Stomach (tissue), 4 donors: ENCODE measurements around the gene RPTOR.

ENCODE experiments used
- CTCF ChIP-seq, 7 experiments: fragments of 450-650 bp in 4 of 7; fragments of 200-600 bp in 3 of 7; sonication (generic) in 3 of 7; IDR thresholded peaks; one replicate each; pipeline ENCODE4 v1.5.1; 2016 to 2019; ENCODE audit warnings: antibody characterized with exemption in 7 of 7, control low read depth in 2 of 7, mild to moderate bottlenecking in 1 of 7
- EP300 ChIP-seq: sonication (generic); formaldehyde crosslinking; IDR thresholded peaks from one replicate; pipeline ENCODE4 v1.6.1; 2017; ENCODE audit warnings: antibody characterized with exemption
- POLR2A ChIP-seq, 4 donors: fragments of 450-650 bp; IDR thresholded peaks; one replicate each; pipeline ENCODE4 v1.6.1; 2016; ENCODE audit warnings: antibody characterized with exemption in 4 of 4, control low read depth in 2 of 4, mild to moderate bottlenecking in 1 of 4, moderate library complexity in 1 of 4
- POLR2AphosphoS5 ChIP-seq, 3 donors: sonication (generic); formaldehyde crosslinking; IDR thresholded peaks; one replicate each; pipeline ENCODE4 v1.6.1; 2016; ENCODE audit warnings: antibody characterized with exemption in 3 of 3

DNA sequence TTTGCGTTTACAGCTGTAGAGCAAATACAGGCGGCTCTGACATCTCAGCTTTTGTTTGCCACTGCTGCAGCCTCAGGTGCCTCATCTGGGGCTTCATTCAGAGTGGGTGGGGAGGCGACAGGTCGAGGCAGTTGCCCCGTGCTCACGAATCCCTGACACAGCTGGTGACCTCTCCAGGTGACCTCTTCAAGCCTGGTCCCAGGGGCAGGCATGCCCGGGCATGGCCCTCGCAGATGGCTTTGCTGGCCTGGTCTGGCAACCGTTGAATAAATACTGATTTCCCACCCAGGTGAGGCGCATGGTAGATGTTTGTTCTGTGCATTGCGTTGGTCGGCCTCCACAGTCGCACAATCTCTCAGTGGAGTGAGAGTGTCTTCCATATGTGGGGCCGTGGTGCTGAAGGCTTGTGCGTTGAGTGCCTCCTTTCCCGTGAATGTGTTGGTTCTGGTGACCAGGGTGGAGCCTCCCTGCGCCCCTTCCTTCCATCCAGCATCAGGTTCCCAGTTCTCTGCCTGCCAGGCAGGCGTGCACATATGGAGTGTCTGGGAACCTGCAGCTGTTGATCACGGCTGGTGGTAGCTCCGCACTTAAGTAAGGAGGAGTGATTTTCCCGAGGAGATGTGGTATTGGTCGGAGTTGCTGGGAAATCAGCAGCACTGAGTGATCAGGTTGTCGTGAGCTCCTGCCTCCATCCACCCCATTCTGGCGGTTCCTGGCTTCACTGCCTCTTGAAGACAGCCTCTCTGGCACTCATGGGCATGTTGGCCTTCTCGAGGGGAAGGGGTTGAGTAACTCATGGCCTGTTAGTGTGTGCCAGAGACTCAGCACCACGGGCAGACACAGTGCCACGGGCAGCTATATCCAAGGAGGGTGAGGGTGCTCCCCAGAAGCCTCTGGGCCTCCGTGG, 149.7 kb downstream of the RPTOR start:
- no peak for TF ChIP-seq CTCF (IDR thresholded peaks at IDR 0.05)
- TF ChIP-seq EP300: no peak
- no peak for TF ChIP-seq POLR2A (IDR thresholded peaks at IDR 0.05)
- TF ChIP-seq POLR2AphosphoS5 (IDR thresholded peaks at IDR 0.05): no peak
